Upper lobe of left lung (tissue), 6 donors: ENCODE measurements around the gene GPS2. TPM values are rescaled to one million over a fixed set of nuclear protein-coding genes. Genes with fewer than 3 reads are reported as not detected.

Source experiments
- ATAC-seq, 2 donors: fragments of 200-7000 bp; cut with Tn5 transposase; one replicate each; pipeline ENCODE4 v1.9.1; 2022; ENCODE audit warnings: mild to moderate bottlenecking in 2 of 2, moderate library complexity in 2 of 2; ENCODE audit not compliant: low FRiP score in 2 of 2
- DNase-seq, 2 donors: peaks; one replicate each; pipeline ENCODE4 v3.0.0-alpha.2; 2019 to 2020
- H3K27ac ChIP-seq, 4 donors: fragments of 200-600 bp; sonication (generic); one replicate each; pipeline ENCODE4 v1.5.1; 2016 to 2019
- H3K27me3 ChIP-seq, 4 donors: fragments of 200-600 bp; sonication (generic); one replicate each; pipeline ENCODE4 v1.5.1; 2017 to 2019
- H3K36me3 ChIP-seq, 4 donors: fragments of 200-600 bp; sonication (generic); one replicate each; pipeline ENCODE4 v1.5.1; 2016 to 2019
- H3K4me1 ChIP-seq, 4 donors: fragments of 200-600 bp; sonication (generic); one replicate each; pipeline ENCODE4 v1.5.1; 2018 to 2019
- H3K4me3 ChIP-seq, 4 donors: fragments of 200-600 bp; sonication (generic); one replicate each; pipeline ENCODE4 v1.5.1; 2017 to 2019; ENCODE audit warnings: mild to moderate bottlenecking in 2 of 4, moderate library complexity in 1 of 4
- H3K9me3 ChIP-seq, 4 donors: fragments of 200-600 bp; sonication (generic); one replicate each; pipeline ENCODE4 v1.5.1; 2018 to 2019
- EP300 ChIP-seq, 4 donors: sonication (generic); formaldehyde crosslinking; IDR thresholded peaks; one replicate each; pipeline ENCODE4 v1.5.1; 2017; ENCODE audit warnings: antibody characterized with exemption in 4 of 4, control low read depth in 2 of 4
- POLR2A ChIP-seq, 4 donors: fragments of 450-650 bp; IDR thresholded peaks; one replicate each; pipeline ENCODE4 v1.5.1; 2016 to 2017; ENCODE audit warnings: antibody characterized with exemption in 4 of 4, mild to moderate bottlenecking in 2 of 4
- POLR2AphosphoS5 ChIP-seq, 2 donors: sonication (generic); formaldehyde crosslinking; IDR thresholded peaks; one replicate each; pipeline ENCODE4 v1.5.1; 2017; ENCODE audit warnings: antibody characterized with exemption in 2 of 2
- WGBS, 2 donors: methylation state at CpG; one replicate each; pipeline ENCODE4 v1.1.5; 2017 to 2018; 5-methylcytosine and 5-hydroxymethylcytosine counted together
- total RNA-seq, 6 donors: library from RNA; depleted of rRNA in 4 of 6; stranded (reverse); fragments of >200 nt in 4 of 6; gene quantifications; one replicate each; pipeline versions ENCODE4 v1.1.0 to v1.2.1, GENCODE V29; 2016 to 2021
- TF ChIP-seq, protein P1 (sequence below), 6 experiments: fragments of 450-650 bp in 4 of 6; fragments of 200-600 bp in 2 of 6; sonication (generic) in 2 of 6; IDR thresholded peaks; one replicate each; pipeline ENCODE4 v1.5.1; 2016 to 2019; ENCODE audit warnings: antibody characterized with exemption in 6 of 6
- donor health status: DM: no; HTN: no; CAD: no; lungs with moderate emphysema.
- donor health status: DM: no; HTN: yes; CAD: no; lungs with severe emphysema.

GPS2 gene
- total RNA-seq, 6 donors from 2014 or later: 55.2 to 109 (median 95.7) TPM

DNA sequence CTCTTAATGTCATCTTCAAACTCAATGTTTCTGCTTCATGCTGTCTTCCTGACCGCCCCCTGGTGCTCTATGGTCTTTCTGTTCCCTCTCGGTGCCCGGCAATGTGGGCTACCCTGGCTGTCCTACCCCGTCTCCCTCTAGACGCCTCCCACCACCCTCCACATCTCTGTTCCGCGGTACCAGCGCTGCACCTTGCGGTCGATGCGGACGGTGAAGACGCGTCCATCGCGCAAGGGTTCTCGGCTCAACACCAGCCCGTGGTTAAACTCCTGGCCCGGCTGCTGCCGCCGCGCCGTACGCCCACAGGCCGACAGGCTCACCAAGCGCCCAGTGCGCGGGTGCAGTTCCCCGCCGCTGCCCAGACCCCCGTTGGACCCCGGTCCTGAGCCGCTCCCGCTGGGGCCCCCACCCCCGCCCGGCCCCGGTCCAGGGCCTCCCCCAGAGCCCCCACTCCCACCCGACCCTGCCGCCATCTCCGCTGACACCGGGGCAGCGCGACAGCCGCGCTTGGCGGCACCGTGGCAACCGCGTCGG is 13.7 kb upstream of the GPS2 start, which contains the start of gene NEURL4:
TSS of gene NEURL4 (minus strand) at position 496 of the 534 bp plus-strand sequence. CDS start at position 473, 23 bp downstream.
- H3K9me3 ChIP-seq: no peaks in the 10 kb centered on the region
- TF ChIP-seq POLR2A (IDR thresholded peaks at IDR 0.05) (no peak), POLR2AphosphoS5 (IDR thresholded peaks at IDR 0.05) (no peak), EP300 (IDR thresholded peaks at IDR 0.05) (no peak)
- TF ChIP-seq, protein P1, sequence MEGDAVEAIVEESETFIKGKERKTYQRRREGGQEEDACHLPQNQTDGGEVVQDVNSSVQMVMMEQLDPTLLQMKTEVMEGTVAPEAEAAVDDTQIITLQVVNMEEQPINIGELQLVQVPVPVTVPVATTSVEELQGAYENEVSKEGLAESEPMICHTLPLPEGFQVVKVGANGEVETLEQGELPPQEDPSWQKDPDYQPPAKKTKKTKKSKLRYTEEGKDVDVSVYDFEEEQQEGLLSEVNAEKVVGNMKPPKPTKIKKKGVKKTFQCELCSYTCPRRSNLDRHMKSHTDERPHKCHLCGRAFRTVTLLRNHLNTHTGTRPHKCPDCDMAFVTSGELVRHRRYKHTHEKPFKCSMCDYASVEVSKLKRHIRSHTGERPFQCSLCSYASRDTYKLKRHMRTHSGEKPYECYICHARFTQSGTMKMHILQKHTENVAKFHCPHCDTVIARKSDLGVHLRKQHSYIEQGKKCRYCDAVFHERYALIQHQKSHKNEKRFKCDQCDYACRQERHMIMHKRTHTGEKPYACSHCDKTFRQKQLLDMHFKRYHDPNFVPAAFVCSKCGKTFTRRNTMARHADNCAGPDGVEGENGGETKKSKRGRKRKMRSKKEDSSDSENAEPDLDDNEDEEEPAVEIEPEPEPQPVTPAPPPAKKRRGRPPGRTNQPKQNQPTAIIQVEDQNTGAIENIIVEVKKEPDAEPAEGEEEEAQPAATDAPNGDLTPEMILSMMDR (IDR thresholded peaks at IDR 0.05): no peak
- H3K4me3 ChIP-seq: peak within 1 kb of the TSS; percentile 74 to 95 (median 84)
- H3K4me1 ChIP-seq: peaks cover 13 to 26% (median 15%) of the 10 kb centered on the region in 4 donors
- DNase-seq: peak in 1 of 2 donors; percentile 97
- H3K36me3 ChIP-seq: peaks cover 0 to 37% (median 20%) of the 10 kb centered on the region in 4 donors
- no peaks in the 10 kb centered on the region for H3K27me3 ChIP-seq
- peak in 1 of 2 donors; percentile 47 for ATAC-seq
- WGBS, 2 donors: 0 to 1% methylated on average over 18 to 39 of the region's 50 CpGs
- H3K27ac ChIP-seq: peak within 1 kb of the TSS; percentile 80 to 94 (median 92)

DNA sequence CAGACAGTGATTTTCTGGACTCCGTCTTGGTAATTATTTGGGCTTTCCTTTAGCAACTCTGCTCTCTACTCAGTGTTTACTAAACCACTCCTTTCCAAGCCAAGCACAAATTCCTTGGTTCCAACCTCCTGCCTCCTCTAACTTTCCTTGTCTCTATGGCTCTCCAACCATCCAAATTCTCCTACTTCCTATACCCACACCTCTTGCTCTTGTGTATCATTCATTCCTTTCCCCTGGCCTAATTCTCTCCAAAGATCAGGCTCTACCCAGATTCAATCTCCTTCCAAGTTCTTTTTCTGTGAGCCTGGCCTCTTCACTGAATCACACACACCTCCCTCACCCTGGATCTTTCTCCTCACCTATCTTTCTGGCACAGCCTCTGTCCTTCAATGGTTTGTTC is 12.8 kb upstream of the GPS2 start:
- Histone ChIP-seq H3K4me3 (peak overlapping the region in 1 of 4 donors; percentile 86), H3K36me3 (peaks cover 6 to 46% (median 29%) of the 10 kb centered on the region in 4 donors), H3K4me1 (peaks cover 13 to 26% (median 15%) of the 10 kb centered on the region in 4 donors), H3K27me3 (no peaks in the 10 kb centered on the region), H3K9me3 (no peaks in the 10 kb centered on the region), H3K27ac (peak overlapping the region in 2 of 4 donors; percentile 35 to 93)
- no peak for DNase-seq
- no peak for ATAC-seq
- no peak for TF ChIP-seq POLR2AphosphoS5 (IDR thresholded peaks at IDR 0.05)
- TF ChIP-seq POLR2A (IDR thresholded peaks at IDR 0.05): no peak
- TF ChIP-seq, protein P1 (IDR thresholded peaks at IDR 0.05): no peak
- TF ChIP-seq EP300 (IDR thresholded peaks at IDR 0.05): no peak
- 73 to 85% methylated on average over 1 of the region's 1 CpG for WGBS, 2 donors

DNA sequence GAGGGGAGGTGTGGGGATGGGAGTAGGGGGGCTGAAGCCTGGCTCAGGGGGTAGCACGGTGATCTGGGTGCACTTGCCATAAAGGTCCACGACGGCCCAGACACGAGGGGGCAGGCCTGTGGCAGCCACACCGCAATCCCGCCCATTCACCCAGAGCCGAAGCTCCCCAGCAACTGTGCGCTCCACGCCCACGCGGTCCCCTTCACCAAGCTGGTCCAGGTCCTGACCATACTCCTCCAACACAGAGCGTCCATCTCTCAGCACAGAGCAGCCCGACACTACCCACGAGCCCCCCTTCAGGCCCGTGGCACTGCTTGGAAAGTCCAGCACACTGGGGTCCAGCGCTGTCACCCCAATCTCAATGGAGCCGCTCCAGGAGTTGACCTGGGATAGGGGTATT is 12.3 kb upstream of the GPS2 start:
- TF ChIP-seq POLR2AphosphoS5 (IDR thresholded peaks at IDR 0.05) (no peak), EP300 (IDR thresholded peaks at IDR 0.05) (no peak), POLR2A (IDR thresholded peaks at IDR 0.05) (no peak)
- TF ChIP-seq, protein P1 (IDR thresholded peaks at IDR 0.05): no peak
- no peak overlapping the region for H3K27ac ChIP-seq
- H3K36me3 ChIP-seq: peaks cover 6 to 51% (median 34%) of the 10 kb centered on the region in 4 donors
- no peaks in the 10 kb centered on the region for H3K9me3 ChIP-seq
- H3K4me3 ChIP-seq: no peak overlapping the region
- ATAC-seq: no peak
- WGBS, 2 donors: 81 to 88% methylated on average over 16 to 17 of the region's 17 CpGs
- peak in 1 of 2 donors; percentile 78 for DNase-seq
- peaks cover 13 to 26% (median 15%) of the 10 kb centered on the region in 4 donors for H3K4me1 ChIP-seq
- no peaks in the 10 kb centered on the region for H3K27me3 ChIP-seq

DNA sequence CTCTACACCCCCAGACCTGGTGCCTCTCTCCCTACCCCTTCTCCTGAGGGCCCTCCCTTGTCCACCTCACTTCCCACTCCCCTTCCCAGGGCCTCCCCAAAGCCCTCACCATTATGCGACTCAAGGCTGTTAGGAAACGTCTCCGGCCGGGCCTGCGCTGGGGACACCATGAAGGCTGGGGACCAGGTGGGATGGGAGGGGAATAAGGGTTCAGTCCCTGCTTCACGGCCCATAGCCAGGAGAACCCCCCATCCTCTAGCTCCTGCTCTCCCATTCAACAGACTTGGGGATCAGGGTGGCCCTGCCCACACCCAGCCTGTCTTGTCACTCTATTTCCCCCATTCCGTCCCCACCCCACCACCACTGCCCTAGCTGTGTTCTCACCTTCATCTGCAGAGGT is 11.9 kb upstream of the GPS2 start:
- H3K4me3 ChIP-seq: no peak overlapping the region
- WGBS, 2 donors: 94 to 95% methylated on average over 4 to 7 of the region's 7 CpGs
- DNase-seq: peak in 1 of 2 donors; percentile 63
- no peaks in the 10 kb centered on the region for H3K9me3 ChIP-seq
- peaks cover 13 to 26% (median 15%) of the 10 kb centered on the region in 4 donors for H3K4me1 ChIP-seq
- no peak for ATAC-seq
- no peak for TF ChIP-seq EP300 (IDR thresholded peaks at IDR 0.05)
- no peak for TF ChIP-seq POLR2A (IDR thresholded peaks at IDR 0.05)
- TF ChIP-seq, protein P1 (IDR thresholded peaks at IDR 0.05): no peak
- no peak for TF ChIP-seq POLR2AphosphoS5 (IDR thresholded peaks at IDR 0.05)
- peaks cover 6 to 55% (median 38%) of the 10 kb centered on the region in 4 donors for H3K36me3 ChIP-seq
- H3K27ac ChIP-seq: no peak overlapping the region
- H3K27me3 ChIP-seq: no peaks in the 10 kb centered on the region
